ENCODE results near the gene ITGA2B.
A peak's percentile ranks its signal among the peaks of the same experiment; 100 is the strongest.

DNA sequence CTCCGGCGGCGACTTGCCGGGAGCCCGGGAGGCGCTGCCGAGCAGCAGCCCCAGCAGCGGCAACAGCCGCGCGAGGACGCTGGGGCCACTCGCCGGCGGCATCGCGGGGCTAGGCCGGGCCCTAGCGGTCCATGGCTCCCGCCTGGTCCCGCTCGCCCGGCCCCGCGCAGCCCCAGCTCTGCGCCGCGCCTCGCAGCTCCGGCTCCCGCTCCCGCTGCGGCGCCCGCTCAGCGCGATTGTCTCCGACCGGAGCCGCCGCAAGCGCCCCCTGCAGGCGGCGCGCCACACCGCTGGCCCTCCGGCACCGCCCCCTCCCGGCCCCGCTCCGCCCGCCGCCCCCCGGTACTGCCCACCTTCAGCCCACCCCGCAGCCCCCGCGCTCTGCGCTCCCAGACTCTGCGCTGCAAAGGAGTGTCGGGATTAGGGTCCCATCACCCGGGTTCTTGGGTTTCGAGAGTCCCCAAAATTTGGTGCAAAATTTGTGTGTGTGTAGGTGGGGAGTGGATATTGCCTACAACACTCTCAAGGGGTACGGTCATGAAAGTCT is 25.8 kb downstream of the ITGA2B start, which contains the start of gene FAM171A2:
- TF ChIP-seq, protein P1, sequence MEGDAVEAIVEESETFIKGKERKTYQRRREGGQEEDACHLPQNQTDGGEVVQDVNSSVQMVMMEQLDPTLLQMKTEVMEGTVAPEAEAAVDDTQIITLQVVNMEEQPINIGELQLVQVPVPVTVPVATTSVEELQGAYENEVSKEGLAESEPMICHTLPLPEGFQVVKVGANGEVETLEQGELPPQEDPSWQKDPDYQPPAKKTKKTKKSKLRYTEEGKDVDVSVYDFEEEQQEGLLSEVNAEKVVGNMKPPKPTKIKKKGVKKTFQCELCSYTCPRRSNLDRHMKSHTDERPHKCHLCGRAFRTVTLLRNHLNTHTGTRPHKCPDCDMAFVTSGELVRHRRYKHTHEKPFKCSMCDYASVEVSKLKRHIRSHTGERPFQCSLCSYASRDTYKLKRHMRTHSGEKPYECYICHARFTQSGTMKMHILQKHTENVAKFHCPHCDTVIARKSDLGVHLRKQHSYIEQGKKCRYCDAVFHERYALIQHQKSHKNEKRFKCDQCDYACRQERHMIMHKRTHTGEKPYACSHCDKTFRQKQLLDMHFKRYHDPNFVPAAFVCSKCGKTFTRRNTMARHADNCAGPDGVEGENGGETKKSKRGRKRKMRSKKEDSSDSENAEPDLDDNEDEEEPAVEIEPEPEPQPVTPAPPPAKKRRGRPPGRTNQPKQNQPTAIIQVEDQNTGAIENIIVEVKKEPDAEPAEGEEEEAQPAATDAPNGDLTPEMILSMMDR (IDR thresholded peaks at IDR 0.05; ENCODE audit: poor library complexity) = peak; percentile 59
- no peak for TF ChIP-seq EZH2 (IDR thresholded peaks at IDR 0.05; ENCODE audit: borderline replicate concordance)

All from hepatocyte (in vitro differentiated cells).